Measurements from ENCODE around the gene TMEM229B.

- TF ChIP-seq CTCF (IDR thresholded peaks at IDR 0.05): no peak
- TF ChIP-seq PBX3 (IDR thresholded peaks at IDR 0.05): no peak
Observed at GRCh38 chr14:67464377-67464776, 24.1 kb downstream of the TMEM229B start.

All from SK-N-SH (cell line).